Stimulated activated CD4-positive, alpha-beta T cell treated with anti-CD3 and anti-CD28 coated beads, Interleukin-4, amount 100 ng/mL, for 24 hours (primary cell): ENCODE measurements around the gene TSEN54.
"Not testable (repeated sequence)": the region's sequence is repeated elsewhere in the genome, so short reads cannot be mapped to it uniquely, and the experiment has no call there.

Experiments
- DNase-seq: peaks from one replicate; pipeline ENCODE4 v3.0.0-alpha.2; 2020

Gene TSEN54

GRCh38 chr17:75505640-75506039 is 10.7 kb upstream of the TSEN54 start:
- no peak for DNase-seq

DNA sequence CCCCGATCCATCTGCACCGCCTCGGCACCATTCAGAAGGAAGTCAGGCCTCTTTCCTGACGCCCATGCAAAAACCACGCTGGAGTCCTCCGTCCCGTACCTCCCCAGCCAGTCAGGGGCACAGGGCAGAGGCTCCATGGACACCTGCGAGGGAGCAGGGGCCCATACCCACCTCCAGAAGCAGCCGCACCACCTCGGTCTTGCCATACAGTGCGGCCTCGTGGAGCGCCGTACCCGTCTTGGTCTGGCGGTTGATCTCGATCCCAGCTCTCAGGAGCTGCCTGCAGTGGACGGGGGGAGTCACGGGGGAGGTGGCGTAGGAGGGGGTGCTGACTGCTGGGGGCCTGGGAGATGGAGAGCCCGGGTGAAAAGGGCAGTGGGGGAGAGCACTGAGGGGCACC is 10.2 kb upstream of the TSEN54 start:
- no peak for DNase-seq

DNA sequence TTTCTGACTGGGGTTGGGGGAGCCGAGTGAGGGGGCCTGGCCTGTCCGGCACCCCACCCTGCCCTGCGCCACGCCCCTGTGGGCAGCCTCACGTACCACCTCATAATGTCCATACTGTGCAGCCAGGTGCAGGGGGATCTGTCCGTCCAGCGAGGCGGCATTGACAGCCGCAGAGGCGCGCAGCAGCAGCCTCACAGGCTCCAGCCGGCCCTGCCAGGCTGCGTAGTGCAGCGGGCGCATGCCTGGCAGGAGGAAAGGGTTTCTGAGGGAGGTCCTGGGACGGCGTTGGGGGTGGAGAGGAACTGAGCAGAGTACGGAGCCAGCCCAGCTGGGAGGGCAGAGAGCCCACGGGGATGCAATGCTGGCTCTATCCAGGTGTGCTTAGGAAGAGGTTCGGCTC is 9.4 kb upstream of the TSEN54 start:
- DNase-seq: no peak

GRCh38 chr17:75507733-75508719 is 8.3 kb upstream of the TSEN54 start:
- no peak for DNase-seq

GRCh38 chr17:75508931-75509361 is 7.4 kb upstream of the TSEN54 start:
- no peak for DNase-seq

DNA sequence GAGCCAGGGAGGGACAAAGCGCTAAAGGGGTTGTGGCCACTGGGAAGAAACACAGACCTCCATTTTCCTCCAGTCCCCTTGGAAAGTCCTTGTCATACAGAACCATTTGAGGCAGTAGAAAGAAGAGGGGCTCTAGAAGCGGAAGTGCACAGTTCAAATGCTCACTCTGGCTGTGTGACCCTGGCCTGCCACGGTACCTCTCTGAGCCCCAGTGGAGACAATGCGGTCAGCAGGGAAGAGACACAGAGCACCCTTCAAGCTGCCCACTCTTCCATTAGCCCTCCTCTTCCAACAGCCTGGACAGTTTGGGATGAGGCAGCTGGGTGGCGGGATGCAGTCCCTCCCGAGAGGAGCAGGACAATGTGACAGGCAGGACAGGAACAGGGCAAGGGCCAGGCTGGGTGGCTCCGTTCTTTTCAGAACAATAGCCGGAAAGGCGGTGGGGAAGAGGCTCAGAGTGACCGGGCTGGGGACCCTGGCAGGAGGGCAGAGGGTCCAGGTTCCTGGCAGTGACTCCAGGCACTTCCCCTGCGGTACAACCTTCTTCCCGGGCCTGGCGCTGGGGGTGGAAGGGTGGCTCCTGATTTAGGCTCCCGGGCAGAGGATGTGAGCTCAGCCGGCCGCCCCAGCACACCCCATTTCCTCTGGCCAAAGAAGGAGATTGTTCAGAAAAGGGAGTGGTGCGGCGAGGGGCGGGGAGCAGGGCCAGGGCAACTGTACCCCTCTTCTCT is 6.6 kb upstream of the TSEN54 start:
- no peak for DNase-seq

DNA sequence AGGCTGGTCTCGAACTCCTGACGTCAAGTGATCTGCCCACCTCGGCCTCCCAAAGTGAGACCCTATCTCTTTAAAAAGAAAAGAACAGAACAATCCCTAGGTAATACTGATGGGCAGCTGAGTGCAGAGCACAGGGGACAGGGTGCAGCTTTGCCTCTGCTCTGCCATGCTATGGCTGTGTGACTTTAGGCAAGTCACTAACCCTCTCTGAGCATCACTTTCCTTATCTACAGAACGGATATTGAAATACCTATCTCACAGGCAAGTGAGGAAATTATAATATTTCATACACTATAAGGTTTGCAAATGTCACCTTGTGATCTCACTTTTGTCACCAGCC is 5.1 kb upstream of the TSEN54 start:
- no peak for DNase-seq

DNA sequence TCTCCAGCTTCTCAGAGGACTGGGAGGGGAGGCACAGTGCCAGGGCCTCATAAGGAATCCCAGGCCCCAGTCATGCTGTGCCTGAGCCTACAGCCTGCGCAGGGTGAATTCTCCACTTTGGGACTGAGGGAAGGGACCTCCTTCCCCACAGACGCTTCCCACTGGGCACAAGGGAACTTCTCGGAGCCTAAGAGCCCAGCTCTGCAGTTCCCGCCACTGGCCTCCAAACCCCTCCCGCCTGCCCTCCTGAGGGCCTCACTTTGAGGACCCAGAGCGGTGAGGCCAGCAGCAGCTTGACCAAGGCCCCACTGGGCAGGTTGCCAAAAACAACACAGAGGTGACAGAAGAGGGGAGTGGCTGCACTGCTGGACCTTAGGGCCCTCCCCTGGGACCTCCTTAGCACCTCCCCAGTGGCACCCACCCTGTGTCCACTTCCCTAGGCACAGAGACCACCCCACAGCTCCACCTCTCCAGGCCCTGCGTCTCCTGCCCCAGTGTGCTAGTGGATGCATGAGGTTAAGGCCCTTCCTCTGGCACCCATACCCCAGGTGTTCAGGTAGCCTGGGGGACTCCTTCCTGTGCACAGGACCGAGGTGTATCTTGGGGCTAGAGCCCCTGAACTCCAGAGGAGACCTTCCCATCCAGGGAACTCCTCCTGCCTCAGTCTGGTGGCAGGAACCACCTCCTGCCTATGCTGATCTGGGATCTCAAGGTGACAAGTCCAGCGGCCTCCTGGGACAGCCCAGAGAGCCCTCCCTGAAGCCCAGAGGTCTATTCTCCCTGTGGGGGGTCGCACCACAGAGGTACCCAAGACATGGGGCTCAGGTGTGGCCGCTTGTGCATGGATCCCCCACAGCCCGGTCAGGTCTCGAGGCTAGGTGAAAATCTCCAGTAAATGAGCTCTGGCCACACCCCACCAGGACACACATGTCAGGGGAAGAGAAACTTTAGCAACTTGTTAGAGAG is 4.4 kb upstream of the TSEN54 start:
- DNase-seq: no peak

GRCh38 chr17:75512926-75513640 is 3.2 kb upstream of the TSEN54 start:
- DNase-seq: no peak

DNA sequence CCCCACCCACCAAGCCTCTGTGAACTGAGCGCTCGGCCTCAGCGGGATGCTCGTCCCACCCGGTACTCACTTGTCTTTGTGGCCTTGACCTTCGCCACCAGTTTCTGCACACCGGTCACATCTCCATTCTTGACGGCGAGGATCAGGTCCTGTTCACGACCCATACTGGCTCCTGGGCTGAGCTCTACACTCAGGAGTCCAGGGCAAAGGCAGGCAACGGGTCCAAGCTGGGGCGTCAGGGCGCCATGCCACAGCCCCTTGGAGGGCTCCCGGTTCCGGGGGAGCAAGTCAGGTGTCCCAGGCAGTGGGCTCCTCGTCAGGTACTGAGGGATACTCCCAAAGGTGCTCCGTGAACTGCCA is 2.7 kb upstream of the TSEN54 start:
- DNase-seq: no peak

- no peak for DNase-seq
Observed at GRCh38 chr17:75514299-75514918, 1.9 kb upstream of the TSEN54 start.

DNA sequence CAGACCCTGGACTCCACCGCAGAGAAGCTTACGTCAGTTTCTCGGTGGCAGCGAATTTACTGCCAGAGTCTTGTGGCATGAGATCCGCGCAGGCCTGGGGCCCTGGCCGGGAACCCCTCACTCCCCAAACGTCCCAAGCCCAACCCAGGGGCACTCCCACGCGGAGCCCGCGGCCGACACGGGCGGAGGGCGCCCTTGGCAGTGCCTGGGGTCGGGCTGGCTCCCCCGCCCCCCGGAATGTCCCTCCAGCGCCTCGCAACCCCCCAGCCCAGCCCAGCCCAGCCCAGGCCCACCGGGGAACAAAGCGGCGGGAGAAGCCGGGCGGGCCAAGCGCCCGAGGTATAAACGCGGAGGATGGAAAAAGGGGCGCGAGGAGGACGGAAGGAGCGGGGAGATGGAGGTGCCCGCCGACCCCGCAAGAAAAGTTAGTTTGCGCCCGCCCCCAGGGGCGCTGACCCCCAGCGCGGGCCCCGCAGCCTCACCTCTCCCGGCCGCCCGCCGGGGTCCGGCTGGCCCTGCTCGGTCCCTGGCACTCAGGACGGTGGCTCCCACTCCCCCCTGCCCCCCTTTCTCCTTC is 1.3 kb upstream of the TSEN54 start:
- DNase-seq: no peak

DNA sequence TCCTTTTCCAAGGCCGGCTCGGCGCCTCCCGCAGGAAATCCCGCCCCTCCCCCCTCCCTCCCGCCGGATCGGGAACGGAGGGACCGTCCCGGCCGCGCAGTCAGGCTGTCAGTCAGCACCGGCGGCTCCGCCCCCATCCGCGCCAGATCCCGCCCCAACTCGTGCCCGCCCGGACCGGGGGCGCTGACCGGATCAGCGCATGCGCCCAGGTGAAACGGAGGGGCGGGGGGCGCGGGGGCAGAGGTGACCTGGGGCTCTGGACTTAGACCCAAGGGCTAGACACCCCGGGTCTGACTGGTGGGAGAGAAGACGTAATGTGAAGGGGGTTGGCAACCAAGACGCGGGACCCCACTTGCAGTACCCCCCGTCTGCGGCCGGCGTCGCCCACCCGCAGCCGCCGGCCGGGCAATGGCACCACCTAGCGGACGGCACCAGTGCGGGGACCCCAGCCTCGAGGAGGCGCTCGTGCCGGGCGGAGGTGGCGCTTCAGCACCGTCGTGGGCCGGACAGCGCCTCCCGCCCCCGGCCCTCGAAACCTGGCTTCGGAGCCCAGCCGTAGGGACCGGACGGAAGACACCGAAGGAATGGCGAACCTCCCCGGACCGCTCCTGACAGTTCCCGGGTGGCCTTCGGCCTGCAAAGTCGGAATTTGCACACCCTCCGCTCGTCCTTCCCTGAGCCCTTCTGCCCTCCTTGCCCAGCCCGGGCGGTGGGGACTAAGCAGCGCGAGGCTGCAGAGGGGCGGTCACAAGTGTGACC is 653 bp upstream of the TSEN54 start, which contains the start of gene CASKIN2:
Gene CASKIN2 (minus strand): TSS at position 42 of the 759 bp plus-strand sequence. CDS start 1,733 bp downstream, outside the sequence.
- DNase-seq: peak; percentile 84

DNA sequence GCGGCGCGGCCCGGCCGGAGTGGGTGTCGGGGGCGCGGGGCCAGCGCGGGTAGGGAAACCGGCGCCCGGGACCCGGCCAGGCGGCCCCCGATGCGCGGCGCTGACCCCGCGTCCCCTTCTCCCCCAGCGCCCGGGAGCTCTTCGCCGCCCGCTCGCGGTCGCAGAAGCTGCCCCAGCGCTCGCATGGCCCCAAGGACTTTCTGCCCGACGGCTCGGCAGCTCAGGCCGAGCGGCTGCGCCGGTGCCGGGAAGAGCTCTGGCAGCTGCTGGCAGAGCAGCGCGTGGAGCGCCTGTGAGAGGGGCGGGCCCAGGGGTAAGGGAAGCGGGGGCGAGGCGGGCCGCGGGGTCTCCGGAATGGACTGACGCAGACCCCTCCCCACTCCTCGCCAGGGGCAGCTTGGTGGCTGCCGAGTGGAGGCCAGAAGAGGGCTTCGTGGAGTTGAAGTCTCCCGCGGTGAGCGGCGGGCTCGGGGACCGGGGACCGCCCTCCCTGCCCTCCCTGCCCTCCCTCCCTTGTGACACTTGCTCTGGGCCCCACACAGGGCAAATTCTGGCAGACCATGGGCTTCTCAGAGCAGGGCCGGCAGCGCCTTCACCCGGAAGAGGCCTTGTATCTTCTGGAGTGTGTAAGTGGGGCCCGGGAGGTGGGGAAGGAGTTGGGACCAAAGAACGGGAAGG is 430 bp downstream of the TSEN54 start:
- peak; percentile 36 for DNase-seq

DNA sequence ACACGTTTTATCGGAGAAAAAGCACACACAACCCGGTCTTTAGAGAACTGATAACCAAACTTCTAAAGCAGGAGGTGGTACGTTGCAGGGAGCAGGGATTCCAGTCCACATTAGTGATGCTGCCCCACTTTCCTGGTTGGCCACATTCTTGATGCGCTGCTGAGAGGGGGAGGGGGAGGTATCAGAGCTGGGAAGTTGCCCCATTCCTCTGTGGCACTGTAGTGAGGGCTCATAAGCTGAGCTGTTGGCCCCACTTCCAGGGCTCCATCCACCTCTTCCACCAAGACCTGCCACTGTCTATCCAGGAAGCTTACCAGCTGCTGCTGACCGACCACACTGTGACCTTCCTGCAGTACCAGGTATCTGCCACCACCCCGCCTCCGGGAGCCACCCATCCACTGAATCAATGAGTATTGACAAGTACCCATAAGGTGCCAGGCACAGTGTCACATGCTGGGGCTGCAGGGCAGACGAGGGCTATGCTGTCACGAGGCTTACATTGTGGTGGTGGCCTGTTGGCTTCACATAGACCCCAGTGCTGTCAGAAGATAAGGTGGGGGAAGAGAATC is 1.1 kb downstream of the TSEN54 start:
- peak; percentile 46 for DNase-seq

GRCh38 chr17:75518201-75518600 is 1.9 kb downstream of the TSEN54 start:
- no peak for DNase-seq

DNA sequence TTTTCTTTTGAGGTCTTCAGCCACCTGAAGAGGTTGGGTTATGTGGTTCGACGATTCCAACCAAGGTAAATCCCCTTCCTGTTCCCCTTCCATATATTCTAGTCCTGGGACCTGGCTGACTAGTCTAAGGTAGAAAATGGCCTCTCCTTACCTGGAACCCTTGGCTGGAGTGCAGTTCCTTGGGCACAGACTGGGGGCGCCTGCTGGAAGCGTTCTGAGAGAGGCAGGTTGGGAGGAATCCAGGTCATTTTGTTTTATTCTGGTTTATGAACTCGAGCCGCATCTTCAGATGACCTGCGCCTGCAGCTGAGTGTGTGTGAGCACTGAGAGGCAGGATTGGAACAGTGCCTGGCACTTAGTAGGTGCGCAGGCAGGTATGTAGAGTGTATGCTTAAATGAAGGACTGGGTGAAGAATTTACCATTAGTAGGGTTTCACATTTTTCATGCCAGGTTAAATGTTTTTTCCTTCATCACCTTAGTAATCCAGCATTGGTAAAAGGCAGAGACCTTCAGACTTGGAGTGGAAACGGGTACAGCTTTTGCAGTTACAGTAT is 2.7 kb downstream of the TSEN54 start:
- no peak for DNase-seq

DNA sequence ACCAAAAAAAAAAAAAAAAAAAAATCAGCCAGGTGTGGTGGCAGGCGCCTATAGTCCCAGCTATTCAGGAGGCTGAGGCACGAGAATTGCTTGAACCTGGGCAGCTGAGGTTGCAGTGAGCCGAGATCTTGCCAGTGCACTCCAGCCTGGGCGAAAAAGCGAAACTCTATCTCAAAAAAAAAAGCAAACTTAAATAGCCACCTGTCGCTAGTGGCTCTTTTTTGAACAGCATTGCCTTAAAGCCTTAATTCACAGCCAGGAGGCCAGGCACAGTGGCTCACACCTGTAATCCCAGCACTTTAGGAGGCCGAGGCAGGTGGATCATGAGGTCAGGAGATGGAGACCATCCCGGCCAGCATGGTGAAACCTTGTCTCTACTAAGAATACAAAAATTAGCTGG is 4.1 kb downstream of the TSEN54 start:
- not testable (repeated sequence) for DNase-seq

GRCh38 chr17:75521290-75521689 is 5.0 kb downstream of the TSEN54 start:
- no peak for DNase-seq
